Measurements from ENCODE around the gene RPL27A.
A peak's percentile ranks its signal among the peaks of the same experiment; 100 is the strongest.

Gene RPL27A

GRCh38 chr11:8728563-8728962 is 46.0 kb downstream of the RPL27A start:
- no peak overlapping the region for H3K4me3 ChIP-seq (ENCODE audit: low read length)
- TF ChIP-seq, protein P1, sequence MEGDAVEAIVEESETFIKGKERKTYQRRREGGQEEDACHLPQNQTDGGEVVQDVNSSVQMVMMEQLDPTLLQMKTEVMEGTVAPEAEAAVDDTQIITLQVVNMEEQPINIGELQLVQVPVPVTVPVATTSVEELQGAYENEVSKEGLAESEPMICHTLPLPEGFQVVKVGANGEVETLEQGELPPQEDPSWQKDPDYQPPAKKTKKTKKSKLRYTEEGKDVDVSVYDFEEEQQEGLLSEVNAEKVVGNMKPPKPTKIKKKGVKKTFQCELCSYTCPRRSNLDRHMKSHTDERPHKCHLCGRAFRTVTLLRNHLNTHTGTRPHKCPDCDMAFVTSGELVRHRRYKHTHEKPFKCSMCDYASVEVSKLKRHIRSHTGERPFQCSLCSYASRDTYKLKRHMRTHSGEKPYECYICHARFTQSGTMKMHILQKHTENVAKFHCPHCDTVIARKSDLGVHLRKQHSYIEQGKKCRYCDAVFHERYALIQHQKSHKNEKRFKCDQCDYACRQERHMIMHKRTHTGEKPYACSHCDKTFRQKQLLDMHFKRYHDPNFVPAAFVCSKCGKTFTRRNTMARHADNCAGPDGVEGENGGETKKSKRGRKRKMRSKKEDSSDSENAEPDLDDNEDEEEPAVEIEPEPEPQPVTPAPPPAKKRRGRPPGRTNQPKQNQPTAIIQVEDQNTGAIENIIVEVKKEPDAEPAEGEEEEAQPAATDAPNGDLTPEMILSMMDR (conservative IDR thresholded peaks at IDR 0.05; ENCODE audit: low read depth, low read length): no peak
- DNase-seq (ENCODE audit: low read depth): no peak

DNA sequence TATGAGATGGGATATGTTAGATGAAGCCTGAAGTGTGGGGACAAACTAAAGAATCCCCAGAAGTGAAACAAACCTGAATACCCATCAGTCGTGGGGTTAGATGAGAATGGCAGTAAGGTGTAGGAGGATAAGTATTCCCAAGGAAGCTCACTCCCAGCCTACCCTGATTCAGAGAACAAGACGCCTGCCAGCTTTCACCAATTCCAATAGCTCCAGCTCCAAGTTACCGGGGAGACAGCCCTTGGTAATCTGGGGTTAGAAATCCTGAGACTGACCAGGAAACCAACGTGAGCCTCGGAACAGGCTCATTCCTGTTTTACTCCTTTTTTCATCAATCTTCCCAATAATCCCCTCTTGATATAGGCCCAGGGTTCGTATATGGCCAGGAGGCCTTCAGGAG is 46.5 kb downstream of the RPL27A start:
- TF ChIP-seq, protein P1 (conservative IDR thresholded peaks at IDR 0.05; ENCODE audit: low read depth, low read length): no peak
- H3K4me3 ChIP-seq (ENCODE audit: low read length): no peak overlapping the region
- DNase-seq (ENCODE audit: low read depth): no peak

DNA sequence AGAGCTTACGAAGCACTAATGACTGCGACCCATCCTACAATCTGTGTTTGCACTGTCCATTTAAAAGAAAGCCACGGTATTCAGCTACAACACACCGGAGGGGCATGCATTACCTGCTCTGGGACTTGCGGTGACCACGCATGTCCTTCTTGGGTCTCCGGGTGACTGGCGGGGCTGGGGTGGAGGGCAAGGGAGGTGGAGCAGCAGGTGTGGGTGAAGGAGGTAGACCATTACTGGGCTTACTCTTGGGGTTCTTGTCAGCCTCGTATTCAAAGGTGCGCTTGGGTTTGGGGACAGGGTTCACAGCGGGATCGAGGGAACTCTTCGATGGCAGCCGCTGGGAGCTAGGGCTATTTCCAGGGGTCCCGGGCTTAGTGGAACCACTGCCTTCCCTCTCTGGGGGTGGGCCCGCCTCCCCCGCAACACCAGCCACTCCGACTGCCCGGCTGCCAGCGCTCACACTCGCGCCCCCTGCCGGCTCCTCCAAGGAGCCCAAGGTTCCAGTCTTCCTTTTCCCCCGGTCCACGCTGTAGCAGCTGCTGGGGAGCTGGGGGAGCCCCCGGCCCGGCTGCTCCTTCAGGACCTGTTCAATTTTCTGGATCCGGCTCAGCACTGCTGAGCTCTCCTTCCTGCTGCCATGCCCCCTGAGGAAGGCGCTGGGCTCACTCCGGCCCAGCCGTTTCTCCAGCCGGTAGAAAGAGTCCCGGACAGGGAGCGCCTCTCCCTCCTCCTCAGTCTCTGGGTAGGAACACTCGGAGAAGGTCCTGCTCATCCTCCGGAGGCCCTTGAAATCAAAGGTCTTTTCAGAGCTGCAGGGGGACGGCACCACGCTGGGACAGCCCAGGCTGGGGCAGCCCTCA is 47.5 kb downstream of the RPL27A start:
- TF ChIP-seq, protein P1 (conservative IDR thresholded peaks at IDR 0.05; ENCODE audit: low read depth, low read length): peak; percentile 13
- H3K4me3 ChIP-seq (ENCODE audit: low read length): no peak overlapping the region
- DNase-seq (ENCODE audit: low read depth): no peak

DNA sequence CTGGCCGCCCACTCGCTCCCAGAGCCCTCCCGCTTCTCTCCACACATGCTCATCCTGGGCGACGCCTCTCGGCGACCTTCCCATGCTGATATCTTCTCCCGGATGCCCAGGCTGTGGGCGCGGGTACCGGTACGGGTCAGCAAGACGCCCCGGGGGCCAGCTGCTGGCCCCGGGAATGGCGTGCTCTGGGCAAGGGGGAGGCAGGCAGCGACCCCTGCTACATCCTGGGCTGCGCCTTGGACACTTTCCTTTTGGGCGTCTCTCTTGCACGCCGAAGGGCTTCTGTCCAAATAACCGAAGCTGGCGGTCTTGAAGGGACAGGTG is 48.1 kb downstream of the RPL27A start:
- DNase-seq (ENCODE audit: low read depth): no peak
- TF ChIP-seq, protein P1 (conservative IDR thresholded peaks at IDR 0.05; ENCODE audit: low read depth, low read length): no peak
- H3K4me3 ChIP-seq (ENCODE audit: low read length): no peak overlapping the region

GRCh38 chr11:8731647-8732323 is 49.2 kb downstream of the RPL27A start:
- no peak overlapping the region for H3K4me3 ChIP-seq (ENCODE audit: low read length)
- DNase-seq (ENCODE audit: low read depth): no peak
- TF ChIP-seq, protein P1 (conservative IDR thresholded peaks at IDR 0.05; ENCODE audit: low read depth, low read length): no peak

DNA sequence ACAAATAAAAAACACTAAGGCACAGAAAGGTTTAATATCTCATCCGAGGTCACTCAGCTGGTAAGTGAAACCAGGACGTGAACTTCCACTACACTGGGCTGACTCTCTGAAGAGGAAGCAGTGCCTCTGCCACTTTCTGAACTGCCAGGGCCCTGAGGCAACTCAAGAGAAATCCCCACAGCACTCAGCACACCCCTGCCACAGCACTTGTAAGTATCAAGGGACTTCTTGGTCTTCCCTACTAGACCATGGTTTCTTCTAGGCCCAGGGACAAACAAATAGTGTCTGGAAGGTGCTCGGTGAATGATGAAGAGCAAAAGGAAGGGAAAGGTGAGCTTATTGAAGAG is 49.7 kb downstream of the RPL27A start:
- TF ChIP-seq, protein P1 (conservative IDR thresholded peaks at IDR 0.05; ENCODE audit: low read depth, low read length): no peak
- DNase-seq (ENCODE audit: low read depth): no peak
- no peak overlapping the region for H3K4me3 ChIP-seq (ENCODE audit: low read length)

GRCh38 chr11:8732748-8733241 is 50.2 kb downstream of the RPL27A start:
- TF ChIP-seq, protein P1 (conservative IDR thresholded peaks at IDR 0.05; ENCODE audit: low read depth, low read length): no peak
- peak; percentile 39 for DNase-seq (ENCODE audit: low read depth)
- H3K4me3 ChIP-seq (ENCODE audit: low read length): no peak overlapping the region
